ENCODE data around the gene SIL1.
A peak's percentile ranks its signal among the peaks of the same experiment; 100 is the strongest.

Gene SIL1

GRCh38 chr5:138951986-138952735, 246.0 kb downstream of the SIL1 start:
- no peak for DNase-seq

- DNase-seq, result no peak
Measured at GRCh38 chr5:138951091-138951985, 246.8 kb downstream of the SIL1 start.

GRCh38 chr5:138950421-138951031, 247.6 kb downstream of the SIL1 start:
- DNase-seq, result peak; percentile 50

- no peak for DNase-seq
Measured at GRCh38 chr5:138949988-138950387, 248.2 kb downstream of the SIL1 start.

GRCh38 chr5:138949223-138949574, 249.0 kb downstream of the SIL1 start:
- DNase-seq, result peak; percentile 55

GRCh38 chr5:138948471-138949222, 249.5 kb downstream of the SIL1 start:
- peak; percentile 42 for DNase-seq

GRCh38 chr5:138947780-138948179, 250.4 kb downstream of the SIL1 start:
- DNase-seq, result no peak

GRCh38 chr5:138946831-138947560, 251.2 kb downstream of the SIL1 start:
- no peak for DNase-seq

GRCh38 chr5:138946241-138946623, 251.9 kb downstream of the SIL1 start:
- no peak for DNase-seq

- no peak for DNase-seq
Measured at GRCh38 chr5:138945421-138946240, 252.5 kb downstream of the SIL1 start.

- peak; percentile 57 for DNase-seq
Measured at GRCh38 chr5:138944527-138945322, 253.4 kb downstream of the SIL1 start.

- DNase-seq, result peak; percentile 46
Measured at GRCh38 chr5:138943599-138944173, 254.5 kb downstream of the SIL1 start.

GRCh38 chr5:138942861-138943260, 255.3 kb downstream of the SIL1 start:
- DNase-seq, result peak; percentile 43

- no peak for DNase-seq
Measured at GRCh38 chr5:138942066-138942465, 256.1 kb downstream of the SIL1 start.

- DNase-seq, result no peak
Measured at GRCh38 chr5:138938526-138938925, 259.6 kb downstream of the SIL1 start.

- peak; percentile 55 for DNase-seq
Measured at GRCh38 chr5:138937392-138938387, 260.5 kb downstream of the SIL1 start.

- DNase-seq, result no peak
Measured at GRCh38 chr5:138936968-138937345, 261.2 kb downstream of the SIL1 start.

GRCh38 chr5:138936225-138936967, 261.8 kb downstream of the SIL1 start:
- peak; percentile 65 for DNase-seq

All from islet precursor cell (in vitro differentiated cells).